Measurements from ENCODE around the gene TAF9B. TPM values are rescaled to one million over a fixed set of nuclear protein-coding genes. Genes with fewer than 3 reads are reported as not detected.

The TAF9B gene
- total RNA-seq (2022) (21.0 and 22.2 TPM in 2 replicates), Bru-seq, nascent RNA (percentile 68 among the genes with signal in this experiment), BruChase-seq, experiment 1, labeled RNA remaining after a 2-hour chase (percentile 78 among the genes with signal in this experiment), BruChase-seq, experiment 2, labeled RNA remaining after a 6-hour chase (percentile 92 among the genes with signal in this experiment)
- long read RNA-seq, transcript TAF9B-201 (7 exons, 2,713 nt): major isoform, 40 of 46 reads
- long read RNA-seq, partial matches to known transcripts: 3 of 46 reads
- long read RNA-seq, other reads (novel, unspliced or antisense): 1 of 46 reads

GRCh38 chrX:78139160-78140123, at the start of gene TAF9B:
Gene TAF9B, minus strand, starts transcription at chrX:78139650. Its CDS starts 39 bp downstream, at chrX:78139611.
- BruUV-seq (replicated peaks): TSS peak; percentile 31
- intact Hi-C loops (cut with micrococcal nuclease; ENCODE audit: unreplicated experiment): no loop called here
- peaks cover 8% of the 10 kb centered on the region for H3K36me3 Mint-ChIP-seq (ENCODE audit: insufficient read depth, unreplicated experiment)
- H3K27me3 Mint-ChIP-seq (ENCODE audit: insufficient read depth, unreplicated experiment): no peaks in the 10 kb centered on the region
- POLR2A ChIA-PET: no interaction called here
- Histone ChIP-seq H3K27me3 (replicated peaks; ENCODE audit: control insufficient read depth, insufficient read depth, low read length) (no peaks in the 10 kb centered on the region), H3K9me3 (no peaks in the 10 kb centered on the region), H3K36me3 (ENCODE audit: control insufficient read depth, insufficient read depth, low read length) (no peaks in the 10 kb centered on the region), H3K4me1 (no peaks in the 10 kb centered on the region), H3K4me3 (ENCODE audit: low read depth, low read length) (peak within 1 kb of the TSS; percentile 85)
- peak; percentile 86 for DNase-seq
- peak within 1 kb of the TSS; percentile 83 for H3K27ac Mint-ChIP-seq (ENCODE audit: unreplicated experiment)
- CTCF ChIA-PET: no interaction called here
- peak within 1 kb of the TSS; percentile 84 for H3K4me3 Mint-ChIP-seq (ENCODE audit: unreplicated experiment)
- no peak for TF ChIP-seq CTCF (IDR thresholded peaks at IDR 0.05; ENCODE audit: insufficient read depth in 1 of 2, low read depth in 1 of 2, low read length in 1 of 2, severe bottlenecking in 1 of 2, unreplicated experiment in 1 of 2)
- no peaks in the 10 kb centered on the region for H3K9me3 Mint-ChIP-seq (ENCODE audit: unreplicated experiment)
- H3K4me1 Mint-ChIP-seq (ENCODE audit: low read depth, unreplicated experiment): no peaks in the 10 kb centered on the region

GRCh38 chrX:78182881-78183280, 43.4 kb upstream of the TAF9B start:
- no peaks in the 10 kb centered on the region for H3K36me3 Mint-ChIP-seq (ENCODE audit: insufficient read depth, unreplicated experiment)
- no peak for DNase-seq
- Histone ChIP-seq H3K27me3 (replicated peaks; ENCODE audit: control insufficient read depth, insufficient read depth, low read length) (no peaks in the 10 kb centered on the region), H3K4me3 (ENCODE audit: low read depth, low read length) (no peak overlapping the region), H3K4me1 (no peaks in the 10 kb centered on the region), H3K9me3 (no peaks in the 10 kb centered on the region), H3K36me3 (ENCODE audit: control insufficient read depth, insufficient read depth, low read length) (no peaks in the 10 kb centered on the region)
- no peak overlapping the region for H3K27ac Mint-ChIP-seq (ENCODE audit: unreplicated experiment)
- H3K4me3 Mint-ChIP-seq (ENCODE audit: unreplicated experiment): no peak overlapping the region
- peaks cover 8% of the 10 kb centered on the region for H3K27me3 Mint-ChIP-seq (ENCODE audit: insufficient read depth, unreplicated experiment)
- no TSS peak for BruUV-seq (replicated peaks)
- intact Hi-C loops (cut with micrococcal nuclease; ENCODE audit: unreplicated experiment): no loop called here
- no peaks in the 10 kb centered on the region for H3K4me1 Mint-ChIP-seq (ENCODE audit: low read depth, unreplicated experiment)
- CTCF ChIA-PET: no interaction called here
- POLR2A ChIA-PET: no interaction called here
- no peaks in the 10 kb centered on the region for H3K9me3 Mint-ChIP-seq (ENCODE audit: unreplicated experiment)
- no peak for TF ChIP-seq CTCF (IDR thresholded peaks at IDR 0.05; ENCODE audit: insufficient read depth in 1 of 2, low read depth in 1 of 2, low read length in 1 of 2, severe bottlenecking in 1 of 2, unreplicated experiment in 1 of 2)

GRCh38 chrX:78181307-78181706, 41.9 kb upstream of the TAF9B start:
- Mint-ChIP-seq H3K36me3 (ENCODE audit: insufficient read depth, unreplicated experiment) (no peaks in the 10 kb centered on the region), H3K27me3 (ENCODE audit: insufficient read depth, unreplicated experiment) (peaks cover 8% of the 10 kb centered on the region), H3K4me1 (ENCODE audit: low read depth, unreplicated experiment) (no peaks in the 10 kb centered on the region), H3K4me3 (ENCODE audit: unreplicated experiment) (no peak overlapping the region), H3K27ac (ENCODE audit: unreplicated experiment) (no peak overlapping the region), H3K9me3 (ENCODE audit: unreplicated experiment) (no peaks in the 10 kb centered on the region)
- no peak for DNase-seq
- Histone ChIP-seq H3K36me3 (ENCODE audit: control insufficient read depth, insufficient read depth, low read length) (no peaks in the 10 kb centered on the region), H3K4me1 (no peaks in the 10 kb centered on the region), H3K27me3 (replicated peaks; ENCODE audit: control insufficient read depth, insufficient read depth, low read length) (no peaks in the 10 kb centered on the region), H3K9me3 (no peaks in the 10 kb centered on the region), H3K4me3 (ENCODE audit: low read depth, low read length) (no peak overlapping the region)
- intact Hi-C loops (cut with micrococcal nuclease; ENCODE audit: unreplicated experiment): no loop called here
- ChIA-PET POLR2A (no interaction called here), CTCF (no interaction called here)
- no peak for TF ChIP-seq CTCF (IDR thresholded peaks at IDR 0.05; ENCODE audit: insufficient read depth in 1 of 2, low read depth in 1 of 2, low read length in 1 of 2, severe bottlenecking in 1 of 2, unreplicated experiment in 1 of 2)
- BruUV-seq (replicated peaks): no TSS peak

All from Caco-2 (cell line).